ENCODE measurements around the gene SFXN1. TPM values are rescaled to one million over a fixed set of nuclear protein-coding genes. Genes with fewer than 3 reads are reported as not detected.

Gene SFXN1
- total and polyA plus RNA-seq, 2 of the 4 experiments (the other 2 are of a cell fraction), result 131 to 410 TPM

DNA sequence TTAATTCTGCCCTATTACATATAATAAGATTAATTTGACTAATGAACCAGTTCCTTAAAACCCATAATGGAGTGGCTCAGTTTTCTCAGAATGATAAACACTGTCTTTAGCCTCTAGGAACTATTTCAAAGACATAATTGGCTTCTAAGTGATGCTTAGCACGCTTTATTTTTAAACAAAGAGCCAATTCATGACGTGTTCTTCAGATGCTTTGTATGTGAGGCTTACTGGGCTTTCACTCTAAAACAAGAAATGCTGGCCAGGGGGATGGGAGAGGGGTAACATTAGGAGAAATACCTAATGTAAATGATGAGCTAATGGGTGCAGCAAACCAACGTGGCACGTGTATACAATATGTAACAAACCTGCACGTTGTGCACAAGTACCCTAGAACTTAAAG is 7.6 kb upstream of the SFXN1 start:
- no peak overlapping the region for H3K14ac ChIP-seq (replicated peaks; ENCODE audit: low read depth, low read length)
- BruUV-seq (replicated peaks), result no TSS peak
- POLR2A ChIA-PET (ENCODE audit: unreplicated experiment), result no interaction called here
- no peak overlapping the region for H3K27ac ChIP-seq (ENCODE audit: insufficient read depth, low read length)
- H4K91ac ChIP-seq (ENCODE audit: insufficient read depth, low read depth, low read length), result no peak overlapping the region
- no peak overlapping the region for H3K56ac ChIP-seq (ENCODE audit: extremely low read depth, insufficient read depth, low read length)
- in situ Hi-C loops (cut with MboI; ENCODE audit: low sequenced_read_pairs), result no loop called here
- no peak overlapping the region for H2BK5ac ChIP-seq (ENCODE audit: low read depth, low read length, poor library complexity, severe bottlenecking)
- no peak overlapping the region for H2BK15ac ChIP-seq (ENCODE audit: low read depth, low read length)
- no peaks in the 10 kb centered on the region for H4K20me1 ChIP-seq (ENCODE audit: insufficient read depth, low read length)
- H2AK5ac ChIP-seq (ENCODE audit: low read depth, low read length), result no peak overlapping the region
- peaks cover 8% of the 10 kb centered on the region for H3K27me3 ChIP-seq (ENCODE audit: control insufficient read depth, insufficient read depth, low read length)
- no peak overlapping the region for H3K4ac ChIP-seq (ENCODE audit: low read depth, low read length)
- TF ChIP-seq CHD1 (IDR thresholded peaks at IDR 0.05; ENCODE audit: low read depth, low read length) (no peak), RCOR1 (IDR thresholded peaks at IDR 0.05; ENCODE audit: insufficient replicate concordance, low read length) (no peak), CEBPB (IDR thresholded peaks at IDR 0.05; ENCODE audit: low read depth, low read length) (no peak), NFE2L2 (IDR thresholded peaks at IDR 0.05; ENCODE audit: low read depth, low read length) (no peak)
- TF ChIP-seq, protein P1, sequence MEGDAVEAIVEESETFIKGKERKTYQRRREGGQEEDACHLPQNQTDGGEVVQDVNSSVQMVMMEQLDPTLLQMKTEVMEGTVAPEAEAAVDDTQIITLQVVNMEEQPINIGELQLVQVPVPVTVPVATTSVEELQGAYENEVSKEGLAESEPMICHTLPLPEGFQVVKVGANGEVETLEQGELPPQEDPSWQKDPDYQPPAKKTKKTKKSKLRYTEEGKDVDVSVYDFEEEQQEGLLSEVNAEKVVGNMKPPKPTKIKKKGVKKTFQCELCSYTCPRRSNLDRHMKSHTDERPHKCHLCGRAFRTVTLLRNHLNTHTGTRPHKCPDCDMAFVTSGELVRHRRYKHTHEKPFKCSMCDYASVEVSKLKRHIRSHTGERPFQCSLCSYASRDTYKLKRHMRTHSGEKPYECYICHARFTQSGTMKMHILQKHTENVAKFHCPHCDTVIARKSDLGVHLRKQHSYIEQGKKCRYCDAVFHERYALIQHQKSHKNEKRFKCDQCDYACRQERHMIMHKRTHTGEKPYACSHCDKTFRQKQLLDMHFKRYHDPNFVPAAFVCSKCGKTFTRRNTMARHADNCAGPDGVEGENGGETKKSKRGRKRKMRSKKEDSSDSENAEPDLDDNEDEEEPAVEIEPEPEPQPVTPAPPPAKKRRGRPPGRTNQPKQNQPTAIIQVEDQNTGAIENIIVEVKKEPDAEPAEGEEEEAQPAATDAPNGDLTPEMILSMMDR (conservative IDR thresholded peaks at IDR 0.05; ENCODE audit: low read depth, low read length), result no peak
- H2AK9ac ChIP-seq (replicated peaks; ENCODE audit: low read depth, low read length, poor library complexity), result no peak overlapping the region
- no peaks in the 10 kb centered on the region for H3K79me1 ChIP-seq (ENCODE audit: low read depth in 1 of 2, low read length in 2 of 2)
- no peak overlapping the region for H2BK20ac ChIP-seq (ENCODE audit: low read depth, low read length)
- no CpG with 5 or more reads among the region's 5 CpGs for WGBS, 2 experiments (ENCODE audit: extremely low coverage in 2 of 2, insufficient read length in 1 of 2)
- no peaks in the 10 kb centered on the region for H3K36me3 ChIP-seq (ENCODE audit: control insufficient read depth, insufficient read depth, low read length)
- dilution Hi-C loops (cut with HindIII; ENCODE audit: low sequenced_read_pairs, unreplicated experiment), result no loop called here
- no peak overlapping the region for H3K23ac ChIP-seq (ENCODE audit: low read depth, low read length)
- H2AFZ ChIP-seq (replicated peaks; ENCODE audit: low read length, poor library complexity), result no peak overlapping the region
- H3K4me1 ChIP-seq (ENCODE audit: control insufficient read depth, insufficient read depth, low read length), result peaks cover 2% of the 10 kb centered on the region; the same call in 1 of the 2 replicates
- peak; percentile 52; the same call in 1 of the 2 replicates for ATAC-seq (ENCODE audit: low read depth)
- H3K9me1 ChIP-seq (ENCODE audit: insufficient read depth, low read length), result no peaks in the 10 kb centered on the region
- DNase-seq, result peak; percentile 22
- no peak overlapping the region for H3K18ac ChIP-seq (ENCODE audit: low read depth, low read length)
- CTCF ChIA-PET, result no interaction called here
- H3K4me2 ChIP-seq (ENCODE audit: low read depth, low read length), result no peak overlapping the region
- H3K4me3 ChIP-seq (ENCODE audit: insufficient read depth, low read depth, low read length), result no peak overlapping the region
- H4K8ac ChIP-seq (ENCODE audit: low read depth in 2 of 2, low read length in 2 of 2), result no peak overlapping the region
- H2BK120ac ChIP-seq (ENCODE audit: low read depth, low read length), result no peak overlapping the region
- no peaks in the 10 kb centered on the region for H3K9me3 ChIP-seq (ENCODE audit: control insufficient read depth, insufficient read depth, low read length)
- H4K5ac ChIP-seq (ENCODE audit: low read depth, low read length), result no peak overlapping the region
- no peak overlapping the region for H3K9ac ChIP-seq (ENCODE audit: low read depth, low read length)
- intact Hi-C loops (cut with micrococcal nuclease), result no loop called here
